Caki2 (cell line): Measurements from ENCODE around the gene MICAL3. TPM values are rescaled to one million over a fixed set of nuclear protein-coding genes. Genes with fewer than 3 reads are reported as not detected.

Experiments
- DNase-seq: peaks from one replicate; pipeline ENCODE4 v3.0.0-alpha.2; 2015; ENCODE audit warnings: low read depth
- in situ Hi-C: cut with HindIII; loops from 2 replicates; pipeline ENCODE4 v1.10.0; 2016; ENCODE audit warnings: low sequenced_read_pairs, low pct_unique_long_range_greater_than_20kb, mixed read lengths
- total RNA-seq: library from RNA; depleted of rRNA; stranded (reverse); fragments of >200 nt; shearing (Covaris generic); gene quantifications from 2 replicates; pipeline ENCODE4 v1.2.3, GENCODE V29; 2014; ENCODE audit warnings: low replicate concordance

The MICAL3 gene
- total RNA-seq, 1 experiment from 2014 or later, result 14.5 TPM

- in situ Hi-C loops, result no loop called here
- no peak for DNase-seq
These were observed 244.9 kb downstream of the MICAL3 start for GRCh38 chr22:17779286-17780115.

GRCh38 chr22:17778412-17778976, 245.9 kb downstream of the MICAL3 start:
- DNase-seq, result no peak
- in situ Hi-C loops, result no loop called here

- in situ Hi-C loops, result no loop called here
- no peak for DNase-seq
These were observed 246.7 kb downstream of the MICAL3 start for GRCh38 chr22:17777717-17778044.

GRCh38 chr22:17777005-17777716, 247.2 kb downstream of the MICAL3 start:
- in situ Hi-C loops, result no loop called here
- no peak for DNase-seq

DNA sequence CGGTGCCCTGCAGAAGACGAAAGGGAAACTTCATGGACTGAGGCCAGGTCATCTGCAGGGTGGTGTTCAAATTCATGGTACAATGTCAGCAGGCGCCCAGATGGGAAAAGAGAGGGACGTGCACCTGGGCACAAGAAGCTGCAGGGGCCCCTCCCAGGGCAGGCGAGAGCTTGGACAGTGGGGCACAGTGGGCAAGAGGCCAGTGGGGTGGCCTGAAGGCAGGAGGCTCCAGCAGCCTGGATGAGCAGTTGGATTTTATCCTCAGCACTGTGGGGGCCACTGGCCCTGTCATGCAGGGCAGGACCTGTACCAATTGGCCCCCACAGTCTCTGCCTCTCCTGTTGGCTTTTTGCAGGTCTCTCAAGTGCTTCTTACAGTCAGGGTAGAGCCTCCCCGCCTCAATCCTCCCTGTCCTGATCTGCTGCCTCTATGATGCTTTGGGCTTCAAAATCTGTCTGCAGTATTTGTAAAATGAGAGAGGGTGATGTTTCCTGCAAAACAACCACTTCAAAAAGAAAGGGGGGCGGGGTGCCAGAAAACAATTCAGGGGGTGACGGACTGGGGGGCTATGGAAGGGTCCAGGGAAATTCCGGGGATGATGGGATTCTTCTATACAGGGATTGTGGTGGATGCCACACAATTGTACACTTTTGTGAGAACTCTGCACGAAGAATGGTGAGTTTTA, 248.4 kb downstream of the MICAL3 start:
- in situ Hi-C loops, result no loop called here
- no peak for DNase-seq

- in situ Hi-C loops, result no loop called here
- no peak for DNase-seq
These were observed 249.3 kb downstream of the MICAL3 start for GRCh38 chr22:17774926-17775685.

DNA sequence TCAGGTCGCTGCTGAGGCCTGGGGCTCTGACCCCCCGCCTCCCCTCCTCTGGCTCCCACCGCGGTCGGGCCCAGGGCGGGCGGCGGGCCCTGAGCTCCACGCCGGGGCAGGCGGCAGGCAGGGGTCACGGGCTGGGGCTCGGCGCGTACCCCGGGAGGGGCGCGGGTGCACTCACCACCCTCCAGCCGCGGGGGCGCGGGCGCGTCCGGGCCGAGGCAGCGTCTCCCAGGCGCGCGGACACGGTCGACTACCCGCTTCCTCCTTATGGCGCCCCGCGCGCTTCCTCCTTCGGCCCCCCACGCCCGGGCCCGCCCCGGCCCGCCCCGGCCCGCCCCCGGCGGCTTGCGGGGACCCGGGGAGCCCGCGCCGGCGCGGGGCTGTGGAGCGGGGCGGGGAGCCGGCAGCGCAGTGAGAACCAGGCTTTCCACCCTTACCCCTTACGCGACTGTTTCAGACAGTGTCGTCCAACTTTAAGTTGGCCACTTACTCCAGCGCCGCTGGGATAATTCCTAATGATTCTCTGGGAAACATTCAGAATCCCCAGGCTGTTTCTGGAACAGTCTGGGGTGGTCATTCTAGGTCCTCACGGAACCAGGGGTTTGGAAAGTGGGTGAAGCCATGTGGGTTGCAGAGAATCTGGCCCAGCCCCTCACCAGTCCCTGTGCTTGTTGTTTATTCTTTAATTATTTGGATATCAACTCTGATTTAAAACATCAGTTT, 250.0 kb downstream of the MICAL3 start, which contains the start of gene BID:
Gene BID (minus strand): TSS at position 264 of the 720 bp plus-strand sequence. CDS start 24,353 bp downstream, outside the sequence.
- DNase-seq, result no peak
- in situ Hi-C loops, result no loop called here

GRCh38 chr22:17773606-17774205, 250.7 kb downstream of the MICAL3 start:
- DNase-seq, result peak; percentile 32
- in situ Hi-C loops, result no loop called here

DNA sequence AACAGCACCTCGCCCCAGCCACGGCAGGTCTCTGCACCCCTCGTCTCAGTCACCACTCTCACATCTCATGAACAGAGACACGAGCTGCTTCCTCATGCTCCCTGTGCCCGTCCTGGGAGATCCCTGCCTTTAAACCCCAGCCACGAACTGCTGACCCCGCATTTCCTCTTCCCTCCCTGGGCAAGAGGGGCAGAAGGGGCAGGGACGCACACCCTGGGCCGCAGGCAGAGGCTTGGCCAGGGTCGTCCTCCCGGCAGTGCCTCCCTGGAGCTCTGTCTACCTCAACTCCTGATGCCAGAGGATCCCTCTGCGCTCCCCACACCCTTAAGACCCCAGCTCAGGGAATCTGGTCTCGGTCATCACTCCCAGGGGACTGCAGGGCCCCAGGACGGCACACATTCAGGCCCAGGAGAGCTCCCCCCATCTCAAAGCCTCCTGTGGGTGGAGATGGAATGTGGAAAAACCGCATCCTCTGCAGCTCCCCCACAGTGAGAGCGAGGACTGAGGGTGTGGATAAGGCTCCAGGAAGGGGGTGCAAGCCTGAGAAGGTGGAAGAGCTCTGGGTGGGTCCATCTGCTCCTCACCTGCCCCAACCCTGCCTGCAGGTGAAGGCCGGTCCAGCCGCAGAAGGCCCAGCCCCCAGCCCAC, 251.3 kb downstream of the MICAL3 start:
- in situ Hi-C loops, result no loop called here
- DNase-seq, result no peak

GRCh38 chr22:17772249-17772957, 252.0 kb downstream of the MICAL3 start:
- in situ Hi-C loops, result no loop called here
- peak; percentile 38 for DNase-seq

DNA sequence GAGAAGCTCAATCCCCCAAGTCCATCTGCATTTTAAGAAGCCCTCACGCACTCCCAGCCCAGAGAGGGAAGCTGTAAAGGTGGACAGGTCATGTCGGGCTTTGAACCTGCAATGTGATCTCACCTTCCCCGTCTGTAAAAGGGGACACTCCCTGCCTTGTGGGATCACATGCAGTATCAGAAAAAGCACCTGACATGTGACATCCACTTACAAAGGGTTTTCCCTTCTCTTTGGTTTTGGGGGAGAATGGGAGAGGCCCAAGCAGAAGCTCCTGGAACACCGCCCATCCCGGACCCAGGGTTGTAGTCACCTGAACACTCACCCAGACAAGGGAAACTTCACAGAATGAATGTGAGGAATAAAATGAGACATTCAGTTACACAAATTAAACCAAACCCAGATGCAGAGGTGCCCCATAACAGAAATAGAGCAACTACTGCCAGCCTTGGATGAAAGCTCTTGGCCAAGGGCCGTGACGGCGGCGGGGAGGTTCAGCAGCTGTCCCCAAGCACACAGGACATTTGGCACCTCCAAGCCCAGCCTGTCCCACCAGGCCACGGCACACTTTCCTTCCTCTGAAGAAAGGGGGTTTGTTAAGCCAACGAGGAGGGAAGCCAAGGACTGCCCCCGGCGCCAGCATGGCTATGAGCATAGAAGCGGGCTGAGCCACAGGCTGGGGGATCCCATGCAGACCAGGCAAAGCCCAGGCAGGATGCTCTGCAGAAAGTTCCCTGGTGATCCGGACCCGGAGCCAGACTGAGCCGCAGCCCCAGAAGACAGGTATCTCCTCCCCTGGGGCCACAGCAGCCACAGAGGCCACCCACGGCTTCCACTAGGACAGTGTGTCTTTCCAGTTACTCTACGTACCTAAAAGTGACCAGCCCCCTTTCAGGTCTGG, 253.9 kb downstream of the MICAL3 start:
- in situ Hi-C loops, result no loop called here
- DNase-seq, result no peak

- no peak for DNase-seq
- in situ Hi-C loops, result no loop called here
These were observed 254.7 kb downstream of the MICAL3 start for GRCh38 chr22:17769716-17770082.

- in situ Hi-C loops, result no loop called here
- DNase-seq, result no peak
These were observed 255.2 kb downstream of the MICAL3 start for GRCh38 chr22:17769013-17769715.

GRCh38 chr22:17767233-17768065, 256.9 kb downstream of the MICAL3 start:
- no peak for DNase-seq
- in situ Hi-C loops, result no loop called here
